PC-3 (cell line): ENCODE measurements around the gene SDK2. TPM values are rescaled to one million over a fixed set of nuclear protein-coding genes. Genes with fewer than 3 reads are reported as not detected.
"Not testable (repeated sequence)": the region's sequence is repeated elsewhere in the genome, so short reads cannot be mapped to it uniquely, and the experiment has no call there.

Source experiments
- ATAC-seq: fragments of 200-7000 bp; cut with Tn5 transposase; 2 replicates; pipeline ENCODE4 v1.9.1; 2020; ENCODE audit warnings: mild to moderate bottlenecking, moderate library complexity
- BruUV-seq: library from RNA; stranded (reverse); fragments of 400-500 nt; replicated peaks from 2 replicates; lab custom pipeline; 2021; lab: Mats Ljungman, UMichigan
- CTCF ChIA-PET: fragments of 300-600 bp; sonication (Branson Sonifier 250); formaldehyde crosslinking; loops from one replicate; lab custom pipeline; 2022; ENCODE audit warnings: antibody characterized with exemption; lab: Charles Lee
- POLR2A ChIA-PET: fragments of 300-600 bp; sonication (Branson Sonifier 250); formaldehyde crosslinking; loops from one replicate; lab custom pipeline; 2022; ENCODE audit warnings: antibody characterized with exemption; ENCODE audit not compliant: unreplicated experiment; lab: Charles Lee
- DNase-seq: peaks from one replicate; pipeline ENCODE4 v3.0.0-alpha.2; 2015
- H2AFZ ChIP-seq: fragments of 300-600 bp; sonication (generic); 2 replicates; pipeline ENCODE4 v1.6.0; 2016; ENCODE audit warnings: antibody characterized with exemption, low read length
- H3F3A ChIP-seq: fragments of 300-600 bp; sonication (generic); one replicate; pipeline ENCODE4 v1.6.0; 2017; ENCODE audit warnings: antibody characterized with exemption, low read length, control low read depth, mild to moderate bottlenecking; ENCODE audit not compliant: unreplicated experiment
- H3K27ac ChIP-seq: fragments of 300-600 bp; sonication (generic); 2 replicates; pipeline ENCODE4 v1.5.1; 2016; ENCODE audit warnings: mild to moderate bottlenecking, low read length
- H3K27me3 ChIP-seq: fragments of 300-600 bp; sonication (generic); 2 replicates; pipeline ENCODE4 v1.6.1; 2016; ENCODE audit warnings: low read length, mixed read lengths
- H3K36me3 ChIP-seq: fragments of 300-600 bp; sonication (generic); 2 replicates; pipeline ENCODE4 v1.6.1; 2016; ENCODE audit warnings: low read depth, mixed run types, low read length, mixed read lengths
- H3K4me1 ChIP-seq: fragments of 300-600 bp; sonication (generic); 2 replicates; pipeline ENCODE4 v1.5.1; 2016; ENCODE audit warnings: low read length; ENCODE audit not compliant: insufficient read depth
- H3K4me2 ChIP-seq: fragments of 300-600 bp; sonication (generic); 2 replicates; pipeline ENCODE4 v1.6.0; 2016; ENCODE audit warnings: low read length
- H3K4me3 ChIP-seq: fragments of 300-600 bp; sonication (generic); 2 replicates; pipeline ENCODE4 v1.5.1; 2016; ENCODE audit warnings: mild to moderate bottlenecking, low read length, mixed read lengths
- H3K79me2 ChIP-seq: fragments of 300-600 bp; sonication (generic); 2 replicates; pipeline ENCODE4 v1.6.1; 2017; ENCODE audit warnings: low read length, mixed read lengths
- H3K9ac ChIP-seq: fragments of 300-600 bp; sonication (generic); 2 replicates; pipeline ENCODE4 v1.6.0; 2016; ENCODE audit warnings: mild to moderate bottlenecking, low read length
- H3K9me2 ChIP-seq: fragments of 300-600 bp; sonication (generic); replicated peaks from 2 replicates; pipeline ENCODE4 v1.6.1; 2016; ENCODE audit warnings: mixed run types, low read length, mixed read lengths
- H3K9me3 ChIP-seq: fragments of 300-600 bp; sonication (generic); 2 replicates; pipeline ENCODE4 v1.6.1; 2016; ENCODE audit warnings: low read length, mixed read lengths
- H4K20me1 ChIP-seq: fragments of 300-600 bp; sonication (generic); 2 replicates; pipeline ENCODE4 v1.6.1; 2016; ENCODE audit warnings: low read length, mixed read lengths
- EZH2 ChIP-seq: fragments of 300-600 bp; sonication (generic); IDR thresholded peaks from one replicate; pipeline ENCODE4 v1.6.1; 2017; ENCODE audit warnings: antibody characterized with exemption, mild to moderate bottlenecking, low read length; ENCODE audit not compliant: unreplicated experiment
- EZH2phosphoT487 ChIP-seq: fragments of 300-600 bp; sonication (generic); IDR thresholded peaks from 2 replicates; pipeline ENCODE4 v1.6.1; 2018; ENCODE audit warnings: mild to moderate bottlenecking, antibody characterized with exemption, low read length, borderline replicate concordance
- intact Hi-C: fragments of 100-400 bp; cut with micrococcal nuclease; formaldehyde crosslinking; loops from 2 replicates; pipeline ENCODE4 v1.9.0; 2023
- total RNA-seq: library from RNA; depleted of rRNA; stranded (reverse); fragments of >200 nt; gene quantifications from 2 replicates; pipeline ENCODE4 v1.2.3, GENCODE V29; 2014
- TF ChIP-seq, protein P1 (sequence below): fragments of 300-600 bp; sonication (generic); conservative IDR thresholded peaks from 2 replicates; pipeline ENCODE4 v1.5.1; 2017; ENCODE audit warnings: antibody characterized with exemption, low read depth, mild to moderate bottlenecking, low read length

SDK2 gene
- total RNA-seq, 1 experiment from 2014 or later: 0.07 TPM

DNA sequence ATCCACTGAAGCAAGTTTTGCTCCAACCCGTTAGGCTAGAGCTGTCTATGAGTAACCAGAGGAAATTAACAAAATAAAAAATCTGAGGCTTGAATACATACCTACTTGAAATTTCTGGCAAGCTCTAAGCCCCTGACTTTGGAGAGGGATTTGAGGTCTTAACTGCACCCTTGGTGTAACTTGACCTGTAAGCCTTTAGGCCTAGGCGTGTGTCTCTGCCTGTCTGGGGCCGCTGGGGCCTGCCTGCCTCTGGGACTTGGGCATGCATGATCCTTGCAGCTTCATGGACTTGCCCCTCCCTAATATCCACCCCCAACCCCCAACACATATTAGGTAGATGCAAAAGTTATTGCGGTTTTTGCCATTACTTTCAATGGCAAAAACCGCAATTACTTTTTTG is 328.8 kb downstream of the SDK2 start:
- H4K20me1 ChIP-seq: no peaks in the 10 kb centered on the region
- BruUV-seq: no TSS peak
- DNase-seq (no peak), ATAC-seq (no peak)
- ChIA-PET POLR2A (interaction anchor here (0.6 kb wide), 1 partner anchor 155 kb away, joined by 7 read pairs; no protein-coding TSS in a partner anchor), CTCF (interaction anchor here (0.6 kb wide), 2 partner anchors 47 to 341 kb away, joined by 3 to 5 read pairs; no protein-coding TSS in a partner anchor)
- no peak overlapping the region for H3K4me3 ChIP-seq
- no peaks in the 10 kb centered on the region for H3F3A ChIP-seq
- no peaks in the 10 kb centered on the region for H3K36me3 ChIP-seq
- peaks cover 13% of the 10 kb centered on the region for H3K4me1 ChIP-seq
- H3K4me2 ChIP-seq: no peak overlapping the region
- no peak for TF ChIP-seq EZH2phosphoT487
- TF ChIP-seq, protein P1, sequence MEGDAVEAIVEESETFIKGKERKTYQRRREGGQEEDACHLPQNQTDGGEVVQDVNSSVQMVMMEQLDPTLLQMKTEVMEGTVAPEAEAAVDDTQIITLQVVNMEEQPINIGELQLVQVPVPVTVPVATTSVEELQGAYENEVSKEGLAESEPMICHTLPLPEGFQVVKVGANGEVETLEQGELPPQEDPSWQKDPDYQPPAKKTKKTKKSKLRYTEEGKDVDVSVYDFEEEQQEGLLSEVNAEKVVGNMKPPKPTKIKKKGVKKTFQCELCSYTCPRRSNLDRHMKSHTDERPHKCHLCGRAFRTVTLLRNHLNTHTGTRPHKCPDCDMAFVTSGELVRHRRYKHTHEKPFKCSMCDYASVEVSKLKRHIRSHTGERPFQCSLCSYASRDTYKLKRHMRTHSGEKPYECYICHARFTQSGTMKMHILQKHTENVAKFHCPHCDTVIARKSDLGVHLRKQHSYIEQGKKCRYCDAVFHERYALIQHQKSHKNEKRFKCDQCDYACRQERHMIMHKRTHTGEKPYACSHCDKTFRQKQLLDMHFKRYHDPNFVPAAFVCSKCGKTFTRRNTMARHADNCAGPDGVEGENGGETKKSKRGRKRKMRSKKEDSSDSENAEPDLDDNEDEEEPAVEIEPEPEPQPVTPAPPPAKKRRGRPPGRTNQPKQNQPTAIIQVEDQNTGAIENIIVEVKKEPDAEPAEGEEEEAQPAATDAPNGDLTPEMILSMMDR: no peak
- H3K27ac ChIP-seq: no peak overlapping the region
- H2AFZ ChIP-seq: no peak overlapping the region
- H3K27me3 ChIP-seq: no peaks in the 10 kb centered on the region
- intact Hi-C loops: loop anchor here (10.0 kb wide), 1 partner anchor 731 kb away; no protein-coding TSS in a partner anchor
- H3K9me2 ChIP-seq: no peaks in the 10 kb centered on the region
- no peaks in the 10 kb centered on the region for H3K9me3 ChIP-seq
- H3K79me2 ChIP-seq: peaks cover 13% of the 10 kb centered on the region
- H3K9ac ChIP-seq: no peak overlapping the region

DNA sequence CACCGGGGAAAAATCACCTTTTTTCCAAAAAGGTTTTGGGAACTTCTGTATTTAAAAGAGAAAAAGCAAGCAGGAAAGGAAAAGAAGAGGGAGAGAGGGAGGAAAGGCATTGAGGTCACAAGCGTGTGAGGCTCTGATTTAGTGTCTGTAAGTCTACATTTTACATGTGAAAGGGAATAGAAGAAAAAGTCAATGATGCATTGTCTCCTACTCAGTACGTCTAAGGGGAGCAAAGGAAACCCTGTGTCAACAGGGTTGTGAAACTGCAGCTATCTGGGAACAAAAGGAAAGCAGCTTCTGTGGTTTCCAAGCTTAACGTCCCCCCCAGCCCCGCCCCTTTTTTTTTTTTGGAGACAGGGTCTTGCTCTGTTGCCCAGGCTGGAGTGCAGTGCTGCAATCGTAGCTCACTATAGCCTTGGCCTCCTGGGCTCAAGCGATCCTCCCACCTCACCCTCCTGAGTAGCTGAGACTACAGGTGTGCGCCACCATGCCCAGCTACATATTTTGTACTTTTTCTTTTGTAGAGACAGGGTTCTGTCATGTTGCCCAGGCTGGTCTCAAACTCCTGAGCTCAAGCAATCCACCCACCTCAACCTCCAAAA is 330.6 kb downstream of the SDK2 start:
- no TSS peak for BruUV-seq
- Histone ChIP-seq H3K4me2 (no peak overlapping the region), H3K9me3 (no peaks in the 10 kb centered on the region), H3K9me2 (no peaks in the 10 kb centered on the region), H3K36me3 (no peaks in the 10 kb centered on the region), H3F3A (no peaks in the 10 kb centered on the region), H2AFZ (no peak overlapping the region), H3K27me3 (no peaks in the 10 kb centered on the region), H3K4me1 (peaks cover 25% of the 10 kb centered on the region), H3K79me2 (peaks cover 32% of the 10 kb centered on the region), H3K27ac (no peak overlapping the region), H3K4me3 (no peak overlapping the region), H4K20me1 (peaks cover 12% of the 10 kb centered on the region), H3K9ac (no peak overlapping the region)
- TF ChIP-seq EZH2phosphoT487: no peak
- no peak for TF ChIP-seq EZH2
- TF ChIP-seq, protein P1: no peak
- ChIA-PET POLR2A (no interaction called here), CTCF (no interaction called here)
- ATAC-seq: no peak
- no peak for DNase-seq
- intact Hi-C loops: loop anchor here (5.0 to 10.0 kb wide), 2 partner anchors 121 to 729 kb away; partner anchors contain the start of gene COG1

DNA sequence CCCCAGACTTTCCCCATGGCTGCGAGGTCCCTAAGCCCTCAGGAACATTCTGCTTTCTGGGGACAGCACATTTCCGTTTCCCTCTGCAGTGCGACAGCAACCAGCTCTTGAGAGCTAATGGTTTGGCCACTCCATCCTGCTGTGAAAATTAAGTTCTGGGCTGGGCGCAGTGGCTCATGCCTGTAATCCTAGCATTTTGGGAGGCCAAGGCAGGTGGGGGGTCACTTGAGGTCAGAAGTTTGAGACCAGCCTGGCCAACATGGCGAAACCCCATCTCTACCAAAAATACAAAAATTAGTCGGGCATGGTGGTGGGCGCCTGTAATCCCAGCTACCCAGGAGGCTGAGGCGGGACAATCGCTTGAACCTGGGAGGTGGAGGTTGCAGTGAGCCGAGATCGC is 331.4 kb downstream of the SDK2 start:
- Histone ChIP-seq H3K9ac (peak overlapping the region; percentile 86), H4K20me1 (peaks cover 12% of the 10 kb centered on the region), H3K4me3 (peak overlapping the region; percentile 94; the same call in 1 of the 2 replicates), H3K4me2 (peak overlapping the region; percentile 100; the same call in 1 of the 2 replicates), H3K79me2 (peaks cover 39% of the 10 kb centered on the region), H3K4me1 (peaks cover 33% of the 10 kb centered on the region)
- not testable (repeated sequence) for DNase-seq, H3K9me2 ChIP-seq, H3K27ac ChIP-seq, H3K36me3 ChIP-seq, H2AFZ ChIP-seq, ATAC-seq, H3K27me3 ChIP-seq, H3F3A ChIP-seq, BruUV-seq, H3K9me3 ChIP-seq
- intact Hi-C loops: loop anchor here (1.0 to 10.0 kb wide), 4 partner anchors 21 to 728 kb away; partner anchors contain the start of gene COG1
- ChIA-PET CTCF (interaction anchor here (1.1 kb wide), 1 partner anchor 57 kb away, joined by 3 read pairs; no protein-coding TSS in a partner anchor), POLR2A (interaction anchor here (0.6 kb wide), 1 partner anchor 483 kb away, joined by 3 read pairs; no protein-coding TSS in a partner anchor)
